ENCODE measurements around the gene P2RY2. TPM values are rescaled to one million over a fixed set of nuclear protein-coding genes. Genes with fewer than 3 reads are reported as not detected.

Gene P2RY2
- total RNA-seq, 2 donors from 2014 or later: 0.74 to 3.1 TPM

Other genes with a start within 250 kb of the P2RY2 start
- 10 to 100 TPM; 55.6 to 62.1 TPM for gene FCHSD2, start 76.0 kb upstream of the P2RY2 start, total RNA-seq
- 1 to 10 TPM; 2.5 to 4.9 TPM for gene P2RY6, start 54.1 kb downstream of the P2RY2 start, total RNA-seq
- 10 to 100 TPM; 88.6 to 99.1 TPM for gene ARHGEF17, start 90.0 kb downstream of the P2RY2 start, total RNA-seq
- 10 to 100 TPM in 1 of 2 donors, 1 to 10 TPM in 1; 6.3 to 10.8 TPM for gene RELT, start 158.1 kb downstream of the P2RY2 start, total RNA-seq

Measured in posterior vena cava (tissue), 2 donors.